ENCODE data around the gene ADK. TPM values are rescaled to one million over a fixed set of nuclear protein-coding genes. Genes with fewer than 3 reads are reported as not detected.

Gene ADK
- total and polyA plus RNA-seq, 2 donors (not counting 3 experiments of a cell fraction or from before 2014, with no cell fraction given): 11.7 to 46.5 TPM

- Histone ChIP-seq H4K20me1 (replicated peaks; ENCODE audit: control insufficient read depth, extremely low read depth, insufficient read depth, low read length) (no peaks in the 10 kb centered on the region), H3K27me3 (ENCODE audit: control insufficient read depth in 2 of 2, insufficient read depth in 2 of 2, low read length in 2 of 2) (no peaks in the 10 kb centered on the region), H3K9ac (replicated peaks; ENCODE audit: extremely low read depth, insufficient read depth, low read length) (no peak overlapping the region), H3K79me2 (ENCODE audit: control insufficient read depth, insufficient read depth, low read length) (no peaks in the 10 kb centered on the region), H3K4me3 (replicated peaks in 1 of 3; ENCODE audit: insufficient read depth in 1 of 3, low read depth in 1 of 3, low read length in 3 of 3) (no peak overlapping the region), H3K9me1 (replicated peaks; ENCODE audit: control insufficient read depth, extremely low read depth, insufficient read depth, low read length) (no peaks in the 10 kb centered on the region), H3K36me3 (ENCODE audit: control insufficient read depth in 2 of 2, extremely low read depth in 1 of 2, insufficient read depth in 2 of 2, low read length in 2 of 2) (no peaks in the 10 kb centered on the region), H2AFZ (ENCODE audit: low read depth, low read length) (no peak overlapping the region), H3K27ac (ENCODE audit: insufficient read depth, low read depth, low read length) (no peak overlapping the region), H3K4me2 (ENCODE audit: insufficient read depth, low read length) (no peak overlapping the region), H3K4me1 (ENCODE audit: control insufficient read depth, extremely low read depth, insufficient read depth, low read length) (peaks cover under 1% of the 10 kb centered on the region), H3K9me3 (replicated peaks; ENCODE audit: control insufficient read depth, insufficient read depth, low read length) (no peaks in the 10 kb centered on the region)
- intact Hi-C loops (cut with micrococcal nuclease) (loop anchor here (10.0 kb wide), 1 partner anchor 371 kb away; a partner anchor contains a TSS), dilution Hi-C loops (cut with MboI; ENCODE audit: extremely low pct_ligation_motif_present, low sequenced_read_pairs) (no loop called here)
- POLR2A ChIA-PET: no interaction called here
- FAIRE-seq (no peak), DNase-seq (ENCODE audit: low read depth, low spot score) (no peak)
- TF ChIP-seq, protein P1, sequence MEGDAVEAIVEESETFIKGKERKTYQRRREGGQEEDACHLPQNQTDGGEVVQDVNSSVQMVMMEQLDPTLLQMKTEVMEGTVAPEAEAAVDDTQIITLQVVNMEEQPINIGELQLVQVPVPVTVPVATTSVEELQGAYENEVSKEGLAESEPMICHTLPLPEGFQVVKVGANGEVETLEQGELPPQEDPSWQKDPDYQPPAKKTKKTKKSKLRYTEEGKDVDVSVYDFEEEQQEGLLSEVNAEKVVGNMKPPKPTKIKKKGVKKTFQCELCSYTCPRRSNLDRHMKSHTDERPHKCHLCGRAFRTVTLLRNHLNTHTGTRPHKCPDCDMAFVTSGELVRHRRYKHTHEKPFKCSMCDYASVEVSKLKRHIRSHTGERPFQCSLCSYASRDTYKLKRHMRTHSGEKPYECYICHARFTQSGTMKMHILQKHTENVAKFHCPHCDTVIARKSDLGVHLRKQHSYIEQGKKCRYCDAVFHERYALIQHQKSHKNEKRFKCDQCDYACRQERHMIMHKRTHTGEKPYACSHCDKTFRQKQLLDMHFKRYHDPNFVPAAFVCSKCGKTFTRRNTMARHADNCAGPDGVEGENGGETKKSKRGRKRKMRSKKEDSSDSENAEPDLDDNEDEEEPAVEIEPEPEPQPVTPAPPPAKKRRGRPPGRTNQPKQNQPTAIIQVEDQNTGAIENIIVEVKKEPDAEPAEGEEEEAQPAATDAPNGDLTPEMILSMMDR (IDR thresholded peaks at IDR 0.05; ENCODE audit: extremely low read depth in 1 of 2, insufficient read depth in 1 of 2, low read depth in 1 of 2, low read length in 2 of 2): no peak
- TF ChIP-seq, protein P2, sequence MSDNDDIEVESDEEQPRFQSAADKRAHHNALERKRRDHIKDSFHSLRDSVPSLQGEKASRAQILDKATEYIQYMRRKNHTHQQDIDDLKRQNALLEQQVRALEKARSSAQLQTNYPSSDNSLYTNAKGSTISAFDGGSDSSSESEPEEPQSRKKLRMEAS (IDR thresholded peaks at IDR 0.05; ENCODE audit: insufficient read depth, insufficient read length): no peak
- no peak for TF ChIP-seq POLR2AphosphoS5 (IDR thresholded peaks at IDR 0.05; ENCODE audit: insufficient read depth, low read depth, low read length)
- TF ChIP-seq POLR2A (IDR thresholded peaks at IDR 0.05; ENCODE audit: low read depth, low read length): no peak
- no peak for TF ChIP-seq JUN (IDR thresholded peaks at IDR 0.05; ENCODE audit: borderline replicate concordance, insufficient read depth, insufficient read length, low read depth)
- no peak for TF ChIP-seq FOS (IDR thresholded peaks at IDR 0.05; ENCODE audit: borderline replicate concordance, insufficient read depth, low read length)
- TF ChIP-seq GATA2 (IDR thresholded peaks at IDR 0.05; ENCODE audit: insufficient read depth, insufficient read length, low read depth, low read length): no peak
- TF ChIP-seq MYC (IDR thresholded peaks at IDR 0.05; ENCODE audit: low read depth, low read length): no peak
- BruUV-seq (replicated peaks): no TSS peak
- CTCF ChIA-PET: no interaction called here
Measured at GRCh38 chr10:74733612-74734011, 582.6 kb downstream of the ADK start.

Data from endothelial cell of umbilical vein (primary cell).